PC-9 (cell line): Measurements from ENCODE around the gene ARHGAP6. TPM values are rescaled to one million over a fixed set of nuclear protein-coding genes. Genes with fewer than 3 reads are reported as not detected.
"Not testable (repeated sequence)": the region's sequence is repeated elsewhere in the genome, so short reads cannot be mapped to it uniquely, and the experiment has no call there.

Experiments used
- BruUV-seq: library from RNA; stranded (reverse); fragments of 400-500 nt; replicated peaks from 2 replicates; lab custom pipeline; 2021; lab: Mats Ljungman, UMichigan
- CTCF ChIA-PET: fragments of 300-600 bp; sonication (Branson Sonifier 250); formaldehyde crosslinking; loops from one replicate; lab custom pipeline; 2022; ENCODE audit warnings: antibody characterized with exemption; lab: Charles Lee
- POLR2A ChIA-PET: fragments of 300-600 bp; sonication (Branson Sonifier 250); formaldehyde crosslinking; loops from one replicate; lab custom pipeline; 2022; ENCODE audit warnings: antibody characterized with exemption; ENCODE audit not compliant: unreplicated experiment; lab: Charles Lee
- DNase-seq, 2 experiments: peaks; one replicate each; pipeline versions ENCODE4 v3.0.0 to v3.0.0-alpha.2; 2015 to 2022; ENCODE audit warnings: mixed read lengths in 1 of 2
- H2AFZ ChIP-seq: fragments of 200-600 bp; sonication (generic); 2 replicates; pipeline ENCODE4 v1.8.1; 2017; ENCODE audit warnings: antibody characterized with exemption
- H3F3A ChIP-seq: fragments of 200-600 bp; sonication (generic); 2 replicates; pipeline ENCODE4 v1.8.1; 2017; ENCODE audit warnings: antibody characterized with exemption, mild to moderate bottlenecking, low read depth; ENCODE audit not compliant: insufficient read depth
- H3K27ac ChIP-seq: fragments of 200-600 bp; sonication (generic); 2 replicates; pipeline ENCODE4 v1.6.1; 2016; ENCODE audit warnings: mixed run types
- H3K27me3 ChIP-seq: fragments of 200-600 bp; sonication (generic); 2 replicates; pipeline ENCODE4 v1.6.1; 2016; ENCODE audit warnings: low read depth, mixed run types; ENCODE audit not compliant: insufficient read depth
- H3K36me3 ChIP-seq: fragments of 200-600 bp; sonication (generic); 2 replicates; pipeline ENCODE4 v1.6.1; 2016; ENCODE audit warnings: low read depth, mixed run types
- H3K4me1 ChIP-seq: fragments of 200-600 bp; sonication (generic); replicated peaks from 2 replicates; pipeline ENCODE4 v1.6.1; 2016; ENCODE audit warnings: mixed run types; ENCODE audit not compliant: insufficient read depth
- H3K4me2 ChIP-seq: fragments of 200-600 bp; sonication (generic); 2 replicates; pipeline ENCODE4 v1.6.1; 2017; ENCODE audit warnings: mixed run types
- H3K4me3 ChIP-seq: fragments of 200-600 bp; sonication (generic); 2 replicates; pipeline ENCODE4 v1.6.1; 2016; ENCODE audit warnings: mixed run types
- H3K79me2 ChIP-seq: fragments of 200-600 bp; sonication (generic); 2 replicates; pipeline ENCODE4 v1.6.1; 2017; ENCODE audit warnings: low read depth, mixed run types
- H3K9me2 ChIP-seq: fragments of 200-600 bp; sonication (generic); 2 replicates; pipeline ENCODE4 v1.8.1; 2017; ENCODE audit warnings: mild to moderate bottlenecking; ENCODE audit not compliant: insufficient read depth
- H3K9me3 ChIP-seq: fragments of 200-600 bp; sonication (generic); 2 replicates; pipeline ENCODE4 v1.8.1; 2016; ENCODE audit warnings: low read depth; ENCODE audit not compliant: insufficient read depth
- H4K20me1 ChIP-seq: fragments of 200-600 bp; sonication (generic); 2 replicates; pipeline ENCODE4 v1.8.1; 2017; ENCODE audit not compliant: insufficient read depth
- CTCF ChIP-seq: fragments of 200-600 bp; sonication (generic); conservative IDR thresholded peaks from 2 replicates; pipeline ENCODE4 v1.6.1; 2017; ENCODE audit warnings: mixed run types, antibody characterized with exemption, mild to moderate bottlenecking, moderate library complexity
- EZH2 ChIP-seq: fragments of 200-600 bp; sonication (generic); IDR thresholded peaks from 2 replicates; pipeline ENCODE4 v1.8.0; 2017; ENCODE audit warnings: antibody characterized with exemption, low read depth
- intact Hi-C: fragments of 100-400 bp; cut with micrococcal nuclease; formaldehyde crosslinking; loops from one replicate; pipeline ENCODE4 v1.10.0; 2022; ENCODE audit not compliant: unreplicated experiment
- total RNA-seq: library from RNA; stranded (reverse); gene quantifications from 2 replicates; pipeline ENCODE4 v1.2.3, GENCODE V29; 2021

ARHGAP6 gene
- total RNA-seq, 1 experiment from 2014 or later, result not detected

- Histone ChIP-seq H3K4me1 (no peaks in the 10 kb centered on the region), H3K9me3 (no peaks in the 10 kb centered on the region), H2AFZ (no peak overlapping the region), H3K9me2 (no peaks in the 10 kb centered on the region), H3F3A (no peaks in the 10 kb centered on the region), H3K27me3 (no peaks in the 10 kb centered on the region), H3K4me2 (no peak overlapping the region), H3K27ac (no peak overlapping the region), H3K4me3 (no peak overlapping the region), H3K79me2 (no peaks in the 10 kb centered on the region), H3K36me3 (no peaks in the 10 kb centered on the region), H4K20me1 (no peaks in the 10 kb centered on the region)
- no peak for DNase-seq
- ChIA-PET CTCF (no interaction called here), POLR2A (no interaction called here)
- intact Hi-C loops, result loop anchor here (1.0 to 10.0 kb wide), 6 partner anchors 192 to 1338 kb away; partner anchors contain the start of gene MSL3
- BruUV-seq, result no TSS peak
- TF ChIP-seq CTCF, result no peak
- TF ChIP-seq EZH2, result no peak
Observed at GRCh38 chrX:11530621-11531020, 135.1 kb downstream of the ARHGAP6 start.

- H3K27ac ChIP-seq, result no peak overlapping the region
- intact Hi-C loops, result no loop called here
- no peaks in the 10 kb centered on the region for H4K20me1 ChIP-seq
- ChIA-PET CTCF (no interaction called here), POLR2A (no interaction called here)
- DNase-seq, result no peak
- H3K4me3 ChIP-seq, result no peak overlapping the region
- no peaks in the 10 kb centered on the region for H3F3A ChIP-seq
- no peak for TF ChIP-seq CTCF
- TF ChIP-seq EZH2, result no peak
- H3K4me1 ChIP-seq, result no peaks in the 10 kb centered on the region
- H3K79me2 ChIP-seq, result no peaks in the 10 kb centered on the region
- H2AFZ ChIP-seq, result no peak overlapping the region
- H3K9me2 ChIP-seq, result no peaks in the 10 kb centered on the region
- H3K27me3 ChIP-seq, result 0 out of 2 replicates have a peak, but pooled peaks cover 1% of the 10 kb centered on the region
- BruUV-seq, result no TSS peak
- H3K9me3 ChIP-seq, result no peaks in the 10 kb centered on the region
- no peak overlapping the region for H3K4me2 ChIP-seq
- no peaks in the 10 kb centered on the region for H3K36me3 ChIP-seq
Observed at GRCh38 chrX:11528623-11529022, 137.1 kb downstream of the ARHGAP6 start.

- Histone ChIP-seq H3K4me2 (no peak overlapping the region), H3K9me3 (no peaks in the 10 kb centered on the region), H4K20me1 (no peaks in the 10 kb centered on the region), H3K27ac (no peak overlapping the region), H3K4me1 (no peaks in the 10 kb centered on the region), H3K9me2 (no peaks in the 10 kb centered on the region), H3K27me3 (0 out of 2 replicates have a peak, but pooled peaks cover 4% of the 10 kb centered on the region), H3F3A (no peaks in the 10 kb centered on the region), H3K4me3 (no peak overlapping the region), H3K36me3 (no peaks in the 10 kb centered on the region), H2AFZ (no peak overlapping the region), H3K79me2 (no peaks in the 10 kb centered on the region)
- no peak for DNase-seq
- POLR2A ChIA-PET, result no interaction called here
- CTCF ChIA-PET, result no interaction called here
- BruUV-seq, result no TSS peak
- intact Hi-C loops, result no loop called here
- TF ChIP-seq EZH2 (no peak), CTCF (no peak)
Observed at GRCh38 chrX:11525685-11526084, 140.0 kb downstream of the ARHGAP6 start.

- H4K20me1 ChIP-seq, H3K4me2 ChIP-seq, DNase-seq, H3K27ac ChIP-seq, H3K9me2 ChIP-seq, CTCF ChIA-PET, H3K36me3 ChIP-seq, POLR2A ChIA-PET, H3K4me3 ChIP-seq, H3K79me2 ChIP-seq, H3F3A ChIP-seq, H3K9me3 ChIP-seq, H2AFZ ChIP-seq, intact Hi-C loops, H3K4me1 ChIP-seq, BruUV-seq, H3K27me3 ChIP-seq: not testable (repeated sequence)
Observed at GRCh38 chrX:11519234-11519633, 146.5 kb downstream of the ARHGAP6 start.
